ENCODE data around the gene PTPRT. TPM values are rescaled to one million over a fixed set of nuclear protein-coding genes. Genes with fewer than 3 reads are reported as not detected.

Gene PTPRT
- total and polyA plus RNA-seq, 2 of the 13 experiments (the other 11 are each of a cell fraction or from before 2014, with no cell fraction given), result under 0.01 to 0.09 TPM

DNA sequence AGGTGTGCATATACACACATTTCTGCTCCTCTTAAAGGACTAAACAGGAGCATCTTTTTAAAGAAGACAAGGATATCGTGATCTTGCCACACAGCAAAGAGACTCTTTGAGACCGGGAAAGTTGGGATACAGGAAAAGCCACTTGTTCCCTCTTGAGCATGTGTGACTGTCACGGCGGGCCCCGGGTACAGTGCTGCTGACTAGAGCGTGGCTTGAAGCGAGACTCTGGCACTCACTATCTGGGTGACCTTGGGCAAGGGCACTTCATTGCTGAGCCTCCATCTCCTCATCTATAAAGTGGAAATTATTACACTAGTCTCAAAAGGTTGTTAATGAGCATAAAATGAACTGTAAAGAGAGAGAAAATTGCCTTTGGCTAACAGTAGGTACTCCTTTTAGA lies 713.9 kb downstream of the PTPRT start:
- Histone ChIP-seq H3K36me3 (replicated peaks in 1 of 2; ENCODE audit: control insufficient read depth in 1 of 2, insufficient read depth in 2 of 2, low read length in 2 of 2) (no peaks in the 10 kb centered on the region), H3K4me2 (ENCODE audit: low read depth, low read length) (no peak overlapping the region), H3K79me2 (ENCODE audit: insufficient read depth, low read length) (no peaks in the 10 kb centered on the region), H3K9me3 (ENCODE audit: low read length) (no peaks in the 10 kb centered on the region), H3K4me1 (ENCODE audit: insufficient read depth, low read length) (no peaks in the 10 kb centered on the region), H3K9ac (ENCODE audit: insufficient read depth, low read depth, low read length) (no peak overlapping the region), H4K20me1 (ENCODE audit: insufficient read depth, low read length) (no peaks in the 10 kb centered on the region), H3K27me3 (ENCODE audit: control insufficient read depth in 1 of 2, insufficient read depth in 2 of 2, low read length in 2 of 2) (no peaks in the 10 kb centered on the region; a peak in 1 of 5 replicates), H2AFZ (ENCODE audit: low read length) (no peak overlapping the region), H3K27ac (ENCODE audit: extremely low read length, insufficient read depth, low read length) (no peak overlapping the region), H3K4me3 (replicated peaks in 1 of 3; ENCODE audit: insufficient read depth in 1 of 3, low read depth in 2 of 3, low read length in 3 of 3) (no peak overlapping the region)
- FAIRE-seq (no peak), DNase-seq (ENCODE audit: low spot score) (no peak), ATAC-seq (no peak)
- no peak for TF ChIP-seq BORCS8-MEF2B (CRISPR knock-in tag; IDR thresholded peaks at IDR 0.05)
- TF ChIP-seq, protein P1, sequence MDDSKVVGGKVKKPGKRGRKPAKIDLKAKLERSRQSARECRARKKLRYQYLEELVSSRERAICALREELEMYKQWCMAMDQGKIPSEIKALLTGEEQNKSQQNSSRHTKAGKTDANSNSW (CRISPR knock-in tag; IDR thresholded peaks at IDR 0.05; ENCODE audit: borderline replicate concordance), result no peak
- no peak for TF ChIP-seq ZNF468 (CRISPR knock-in tag; IDR thresholded peaks at IDR 0.05)
- no peak for TF ChIP-seq SSRP1 (CRISPR knock-in tag; IDR thresholded peaks at IDR 0.05)
- TF ChIP-seq NFYC (CRISPR knock-in tag; IDR thresholded peaks at IDR 0.05), result no peak
- TF ChIP-seq PITX1 (CRISPR knock-in tag; IDR thresholded peaks at IDR 0.05), result no peak
- TF ChIP-seq RXRB (CRISPR knock-in tag; IDR thresholded peaks at IDR 0.05; ENCODE audit: borderline replicate concordance), result no peak
- no peak for TF ChIP-seq ZFP90 (CRISPR knock-in tag; IDR thresholded peaks at IDR 0.05; ENCODE audit: borderline replicate concordance)
- TF ChIP-seq KLF15 (CRISPR knock-in tag; IDR thresholded peaks at IDR 0.05; ENCODE audit: borderline replicate concordance), result no peak
- TF ChIP-seq CREB1 (IDR thresholded peaks at IDR 0.05), result no peak
- no peak for TF ChIP-seq CREB1 (CRISPR knock-in tag; IDR thresholded peaks at IDR 0.05)
- TF ChIP-seq JUN (CRISPR knock-in tag; IDR thresholded peaks at IDR 0.05), result no peak
- no peak for TF ChIP-seq ADNP (CRISPR knock-in tag; IDR thresholded peaks at IDR 0.05)
- TF ChIP-seq GATAD2A (CRISPR knock-in tag; IDR thresholded peaks at IDR 0.05), result no peak
- TF ChIP-seq ZKSCAN5 (CRISPR knock-in tag; IDR thresholded peaks at IDR 0.05), result no peak
- no peak for TF ChIP-seq ZGPAT (CRISPR knock-in tag; IDR thresholded peaks at IDR 0.05)
- no peak for TF ChIP-seq ONECUT2 (CRISPR knock-in tag; IDR thresholded peaks at IDR 0.05)
- CTCF ChIA-PET (ENCODE audit: low intra/inter-chr PET ratio, low total read pairs), result no interaction called here
- in situ Hi-C loops (cut with HindIII; ENCODE audit: extremely low pct_ligation_motif_present, low pct_unique_long_range_greater_than_20kb), result no loop called here
- BruUV-seq (replicated peaks), result no TSS peak
- 16% methylated on average over 7 of the region's 7 CpGs for WGBS (ENCODE audit: low lambda C conversion rate)
- intact Hi-C loops (cut with micrococcal nuclease; ENCODE audit: unreplicated experiment), result no loop called here
- POLR2A ChIA-PET, result no interaction called here
